Epithelial cell of proximal tubule (primary cell): Measurements from ENCODE around the gene JMJD7. TPM values are rescaled to one million over a fixed set of nuclear protein-coding genes. Genes with fewer than 3 reads are reported as not detected.

Experiments used
- DNase-seq: peaks from one replicate; pipeline ENCODE4 v3.0.0-alpha.2; 2011; ENCODE audit warnings: low read depth
- H3K4me3 ChIP-seq: 2 replicates; pipeline ENCODE4 v1.5.1; 2011; ENCODE audit warnings: low read depth, mild to moderate bottlenecking, low read length
- CTCF ChIP-seq: conservative IDR thresholded peaks from 2 replicates; pipeline ENCODE4 v1.5.1; 2012; ENCODE audit warnings: low read depth, mild to moderate bottlenecking, low read length
- total RNA-seq: library from RNA; depleted of rRNA; stranded (reverse); fragments of >200 nt; gene quantifications from 2 replicates; pipeline ENCODE4 v1.2.3, GENCODE V29; 2015

JMJD7 gene
- total RNA-seq, 1 donor from 2014 or later = 6.6 TPM

DNA sequence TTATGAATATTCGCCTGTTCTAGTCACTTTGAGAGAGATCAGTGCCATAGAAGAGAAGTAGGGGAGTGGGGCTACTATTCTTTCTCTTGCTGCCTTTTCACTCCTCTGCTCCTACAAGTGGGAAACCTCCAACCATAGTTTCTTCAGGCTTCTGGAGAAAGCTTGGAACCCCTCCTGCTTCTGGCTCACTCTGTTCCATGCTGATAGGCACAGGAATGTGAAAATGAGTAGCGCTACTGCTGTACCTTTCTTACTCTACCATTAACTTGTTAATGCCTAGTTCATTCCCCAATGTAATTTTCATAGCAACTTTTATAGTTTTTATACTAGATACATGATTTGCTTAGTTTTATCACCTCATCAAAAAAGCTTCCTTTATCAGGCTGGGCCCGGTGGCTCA, 26.7 kb upstream of the JMJD7 start:
- H3K4me3 ChIP-seq = no peak overlapping the region
- no peak for DNase-seq
- no peak for TF ChIP-seq CTCF

- TF ChIP-seq CTCF = no peak
- H3K4me3 ChIP-seq = no peak overlapping the region
- DNase-seq = no peak
These were observed 25.9 kb upstream of the JMJD7 start for GRCh38 chr15:41801850-41802455.

GRCh38 chr15:41804361-41804760, 23.5 kb upstream of the JMJD7 start:
- H3K4me3 ChIP-seq = no peak overlapping the region
- no peak for DNase-seq
- TF ChIP-seq CTCF = no peak

DNA sequence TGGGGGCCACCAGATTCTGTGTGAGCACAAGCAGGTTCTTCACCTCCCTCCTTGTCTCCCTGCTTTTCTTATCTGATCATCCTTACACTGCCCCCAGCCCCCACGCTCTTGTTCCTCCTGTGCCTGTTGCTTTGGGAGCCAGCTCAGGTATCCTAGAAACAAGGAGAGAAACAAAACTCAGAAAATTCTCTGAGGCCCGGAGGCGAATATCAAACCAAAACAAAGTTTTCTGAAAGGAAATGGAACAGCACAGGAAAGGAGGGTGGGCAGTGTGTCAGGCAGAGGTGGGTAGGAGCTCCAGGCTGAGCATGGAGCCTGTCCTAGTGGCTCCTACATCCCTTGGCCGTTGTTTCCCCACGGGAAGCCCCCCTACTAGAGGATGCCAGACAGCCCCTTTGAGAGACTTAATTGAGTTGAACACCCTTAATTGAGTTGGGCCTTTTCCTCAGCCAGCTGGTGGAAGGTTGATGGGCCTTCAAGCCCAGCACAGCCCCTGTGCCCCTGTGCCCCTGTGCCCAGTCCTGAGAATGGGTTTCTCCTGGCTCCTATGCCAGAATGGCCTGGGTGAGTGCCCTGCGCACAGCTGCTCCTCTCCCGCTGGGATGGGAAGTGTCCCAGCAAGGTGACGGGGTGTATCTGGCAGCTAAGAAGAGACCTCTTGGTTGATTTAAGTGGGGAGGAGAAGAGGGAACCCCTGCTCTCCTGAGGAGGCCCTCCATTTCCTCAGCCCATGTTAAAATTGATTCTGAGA, 22.8 kb upstream of the JMJD7 start:
- no peak overlapping the region for H3K4me3 ChIP-seq
- TF ChIP-seq CTCF = no peak
- DNase-seq = no peak

GRCh38 chr15:41805711-41806110, 22.2 kb upstream of the JMJD7 start:
- no peak for DNase-seq
- no peak overlapping the region for H3K4me3 ChIP-seq
- TF ChIP-seq CTCF = no peak

DNA sequence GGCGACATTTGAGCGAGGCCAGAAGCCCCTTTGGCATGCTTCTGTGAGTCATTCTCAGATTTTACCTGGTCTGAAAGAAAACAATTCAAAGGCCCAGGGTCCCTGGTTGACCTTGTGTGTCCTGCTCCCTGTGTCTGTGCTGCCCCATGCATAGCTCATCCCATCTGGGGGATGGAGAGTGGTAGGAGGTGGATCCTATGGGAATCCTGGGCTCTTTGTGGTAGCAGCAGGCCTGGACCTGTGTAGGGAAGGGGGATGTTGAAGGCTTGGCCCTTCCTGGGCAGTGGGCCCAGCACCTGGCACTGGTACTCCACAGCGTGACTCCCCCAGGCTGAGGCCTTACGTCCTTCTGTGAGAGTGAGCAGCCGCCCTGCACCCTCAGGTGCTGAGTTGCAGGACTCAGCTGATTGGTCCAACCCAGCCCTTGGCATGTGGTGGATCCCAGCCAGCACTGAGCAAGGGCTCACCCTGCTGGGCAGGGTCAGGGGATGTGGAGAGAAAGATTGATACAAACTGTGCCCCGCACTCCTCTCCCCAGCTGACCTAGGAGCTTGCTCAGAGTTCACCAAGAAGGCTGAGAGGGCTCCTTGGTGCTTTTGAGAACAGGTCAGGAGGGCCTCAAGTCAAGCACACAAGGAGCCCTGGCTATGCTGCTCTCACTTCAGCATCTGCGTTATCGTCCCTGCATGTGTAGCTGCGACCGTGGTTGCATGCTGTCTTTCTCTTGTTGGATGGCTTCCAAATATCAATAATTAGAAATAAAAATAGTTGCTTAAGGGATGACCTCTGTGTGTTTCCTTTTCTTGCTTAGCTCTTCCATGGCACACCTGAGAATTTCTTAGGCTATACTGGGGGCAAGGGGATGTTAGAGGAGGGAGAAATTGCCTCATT, 21.4 kb upstream of the JMJD7 start:
- DNase-seq = no peak
- H3K4me3 ChIP-seq = no peak overlapping the region
- peak; percentile 54 for TF ChIP-seq CTCF
